ENCODE results near the gene SNX24.

DNA sequence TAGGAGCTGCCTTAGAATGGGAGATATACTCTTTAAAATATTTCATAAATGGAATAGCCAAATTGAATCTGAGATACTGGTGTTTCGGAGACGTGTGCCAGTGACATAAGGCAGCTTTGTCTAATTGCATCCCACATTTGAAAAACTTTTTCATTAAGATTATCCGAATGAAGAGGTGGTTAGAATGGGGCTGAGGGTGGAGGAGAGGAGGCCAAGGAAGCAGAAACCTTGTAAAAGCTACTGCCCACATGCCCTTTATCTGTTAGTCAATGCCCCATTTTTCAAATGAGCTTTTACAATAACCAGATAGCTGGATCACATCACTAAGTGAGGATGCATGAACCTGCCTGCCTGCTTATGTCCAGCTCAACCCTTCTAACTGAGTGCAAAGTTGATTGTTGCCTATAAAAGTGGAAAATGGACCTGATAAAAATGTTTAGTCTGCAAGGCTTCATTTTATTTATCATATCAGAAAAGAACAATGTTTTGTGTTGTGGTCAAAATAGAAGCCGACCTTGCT, 34.8 kb downstream of the SNX24 start:
- TF ChIP-seq EZH2 (IDR thresholded peaks at IDR 0.05) (no peak), CTCF (IDR thresholded peaks at IDR 0.05) (no peak)

Data from neural progenitor cell (in vitro differentiated cells).